GM18951 (cell line): ENCODE measurements around the gene EXPH5.
"Not testable (repeated sequence)": the region's sequence is repeated elsewhere in the genome, so short reads cannot be mapped to it uniquely, and the experiment has no call there.

Source experiments
- POLR2A ChIP-seq: IDR thresholded peaks from 4 replicates; pipeline ENCODE4 v1.6.1; 2011; ENCODE audit warnings: mild to moderate bottlenecking; ENCODE audit not compliant: insufficient read length, insufficient read depth; ENCODE audit errors: extremely low read depth
- in situ Hi-C: fragments of 300-500 bp; cut with MboI; formaldehyde crosslinking; loops from one replicate; pipeline ENCODE4 v1.12.0; 2022; ENCODE audit warnings: low sequenced_read_pairs, mixed read lengths, inconsistent platforms; ENCODE audit not compliant: unreplicated experiment

Gene EXPH5

GRCh38 chr11:108618529-108618928 is 25.0 kb upstream of the EXPH5 start:
- TF ChIP-seq POLR2A = no peak
- in situ Hi-C loops = no loop called here

GRCh38 chr11:108617055-108617454 is 23.5 kb upstream of the EXPH5 start:
- in situ Hi-C loops = no loop called here
- no peak for TF ChIP-seq POLR2A

DNA sequence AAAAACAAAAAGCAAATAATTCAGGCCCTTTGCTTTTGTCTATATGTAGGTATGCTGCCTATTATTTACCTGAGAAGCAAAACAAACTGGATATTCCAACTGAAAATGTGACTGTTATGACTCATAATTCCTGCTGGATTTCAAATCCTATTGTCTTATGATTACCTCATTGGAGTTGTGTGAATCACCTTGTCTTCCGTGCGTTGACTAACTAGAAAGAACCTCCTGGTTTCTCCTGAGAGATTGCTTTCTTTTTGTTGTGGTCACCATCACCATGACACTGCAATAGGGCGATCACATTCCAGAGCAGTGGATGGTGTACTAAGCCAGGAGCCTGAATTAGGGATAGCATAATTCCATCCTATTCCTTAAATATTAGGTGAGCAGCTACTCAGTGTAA is 23.0 kb upstream of the EXPH5 start:
- in situ Hi-C loops = no loop called here
- TF ChIP-seq POLR2A = no peak

DNA sequence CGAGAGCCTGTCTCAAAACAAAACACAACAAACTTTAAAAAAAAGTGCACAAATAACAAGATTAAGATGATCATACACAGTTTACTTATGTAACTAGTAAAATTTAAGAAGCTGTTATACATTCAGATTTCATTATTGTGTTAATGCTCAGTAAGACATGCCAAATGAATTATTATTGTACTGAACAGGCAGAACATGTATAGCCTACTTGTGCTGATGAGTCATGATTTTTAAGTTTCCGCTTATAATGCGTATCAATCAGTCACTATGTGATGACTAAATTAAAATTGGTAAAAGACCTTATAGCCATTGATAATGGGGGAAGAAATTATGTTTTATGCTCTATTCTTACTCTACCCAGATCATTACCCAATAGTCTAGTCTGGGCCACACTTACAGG is 20.5 kb upstream of the EXPH5 start:
- in situ Hi-C loops = no loop called here
- no peak for TF ChIP-seq POLR2A

GRCh38 chr11:108609682-108610081 is 16.1 kb upstream of the EXPH5 start:
- in situ Hi-C loops = no loop called here
- TF ChIP-seq POLR2A = no peak

GRCh38 chr11:108608548-108608947 is 15.0 kb upstream of the EXPH5 start:
- TF ChIP-seq POLR2A = no peak
- in situ Hi-C loops = no loop called here

DNA sequence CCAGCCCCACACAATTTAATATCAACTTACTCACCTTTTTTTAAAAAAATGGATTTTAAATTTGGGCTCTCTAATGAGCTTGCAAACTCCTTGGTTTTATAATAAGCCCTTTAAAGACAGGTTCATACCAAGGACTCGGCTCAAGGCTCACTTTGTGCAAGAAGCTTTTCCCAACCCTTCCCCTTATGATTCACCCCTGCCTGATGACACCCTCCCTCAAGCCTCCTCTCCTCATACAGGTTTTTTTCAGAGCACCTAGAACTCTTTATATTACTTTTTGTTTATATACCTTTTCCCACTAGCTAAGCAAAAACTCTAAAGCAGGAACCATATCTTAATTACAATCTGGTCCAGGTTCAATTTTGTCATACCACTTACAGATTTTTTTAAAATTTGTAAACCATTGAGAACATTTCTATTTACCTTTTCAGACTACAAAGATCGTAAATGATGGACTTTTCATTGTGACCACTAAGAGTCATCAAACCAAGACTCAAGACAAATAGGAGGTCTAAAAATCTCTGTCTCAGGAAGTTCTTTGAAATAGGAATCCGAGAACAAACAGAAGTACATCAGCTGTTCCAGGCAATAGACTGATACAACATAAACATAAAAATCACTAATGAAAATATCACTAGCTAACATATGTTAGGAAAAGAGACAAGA is 13.1 kb upstream of the EXPH5 start:
- in situ Hi-C loops = no loop called here
- no peak for TF ChIP-seq POLR2A

DNA sequence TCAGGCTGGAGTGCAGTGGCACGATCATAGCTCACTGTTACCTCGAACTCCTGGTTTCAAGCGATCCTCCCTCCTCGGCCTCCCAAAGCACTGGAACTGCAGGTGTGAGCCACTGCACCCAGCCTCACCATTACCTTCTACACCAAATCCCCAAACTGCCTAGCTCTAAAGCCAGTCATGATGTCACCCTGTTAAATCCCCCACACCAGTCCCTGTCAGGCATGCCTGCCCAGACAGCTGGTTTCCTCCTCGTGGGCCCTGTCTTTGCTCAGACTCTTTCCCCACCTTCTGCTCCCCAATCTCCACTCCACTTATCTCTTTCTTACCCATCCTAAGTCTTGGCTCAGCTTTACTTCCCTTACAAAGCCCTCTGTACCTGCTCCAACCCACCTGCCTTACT is 12.5 kb upstream of the EXPH5 start:
- in situ Hi-C loops = no loop called here
- no peak for TF ChIP-seq POLR2A

DNA sequence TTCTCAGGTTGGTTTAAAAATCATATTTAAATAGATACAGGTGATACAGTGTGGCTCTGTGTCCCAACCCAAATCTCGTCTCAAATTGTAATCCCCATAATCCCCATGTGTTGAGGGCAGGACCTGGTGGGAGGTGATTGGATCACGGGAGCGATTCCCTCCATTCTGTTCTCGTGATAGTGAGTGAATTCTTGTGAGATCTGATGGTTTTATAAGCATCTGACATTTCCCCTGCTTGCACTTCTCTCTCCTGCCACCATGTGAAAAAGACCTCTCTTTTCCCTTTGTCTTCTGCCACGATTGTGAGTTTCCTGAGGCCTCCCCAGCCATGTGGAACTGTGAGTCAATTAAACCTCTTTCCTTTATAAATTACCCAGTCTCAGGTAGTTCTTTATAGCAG is 9.2 kb upstream of the EXPH5 start:
- in situ Hi-C loops = not testable (repeated sequence)

DNA sequence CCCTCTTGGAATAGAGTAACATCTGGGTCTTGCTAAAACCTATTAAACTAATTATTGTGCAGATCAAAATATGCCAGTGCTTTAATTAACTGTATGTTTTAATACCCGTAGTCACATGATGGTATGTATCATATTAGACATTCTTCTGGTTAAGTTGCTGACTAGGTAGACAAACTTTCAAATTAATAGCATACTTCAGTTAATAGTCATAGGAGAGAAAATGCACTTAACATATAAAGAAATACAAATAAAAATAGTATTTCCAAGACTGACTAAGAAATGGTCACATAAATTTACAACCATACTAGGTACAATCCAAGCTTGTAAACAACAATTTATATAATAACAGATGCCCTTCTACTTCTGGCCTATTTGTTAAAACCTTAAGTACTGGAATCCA is 7.6 kb upstream of the EXPH5 start:
- in situ Hi-C loops = no loop called here
- TF ChIP-seq POLR2A = no peak

DNA sequence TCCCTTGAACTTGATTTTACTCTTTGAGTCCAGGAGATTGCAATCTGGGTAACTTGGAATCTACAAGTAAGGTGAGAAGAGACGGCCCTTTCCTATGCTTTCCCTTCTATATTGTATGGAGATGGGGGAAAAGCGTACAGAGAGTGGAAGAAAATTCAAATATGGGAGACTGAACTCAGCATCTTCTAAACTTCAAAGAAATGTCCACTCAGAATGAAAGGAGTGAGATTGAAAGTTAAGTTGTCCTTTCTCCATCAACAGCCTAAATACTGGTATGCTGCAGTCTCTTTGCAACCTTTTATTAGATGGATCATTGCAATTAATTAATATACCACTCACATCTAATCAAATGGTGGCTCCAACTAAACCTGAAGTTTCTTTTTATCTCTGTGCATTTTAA is 6.4 kb upstream of the EXPH5 start:
- no peak for TF ChIP-seq POLR2A
- in situ Hi-C loops = no loop called here

- in situ Hi-C loops = no loop called here
- no peak for TF ChIP-seq POLR2A
These were observed 4.3 kb upstream of the EXPH5 start for GRCh38 chr11:108597736-108598355.

GRCh38 chr11:108596701-108597100 is 3.1 kb upstream of the EXPH5 start:
- in situ Hi-C loops = no loop called here
- TF ChIP-seq POLR2A = no peak

- in situ Hi-C loops = no loop called here
- no peak for TF ChIP-seq POLR2A
These were observed 411 bp upstream of the EXPH5 start for GRCh38 chr11:108593923-108594434.

- in situ Hi-C loops = no loop called here
- TF ChIP-seq POLR2A = no peak
These were observed 866 bp downstream of the EXPH5 start for GRCh38 chr11:108592591-108593213.

DNA sequence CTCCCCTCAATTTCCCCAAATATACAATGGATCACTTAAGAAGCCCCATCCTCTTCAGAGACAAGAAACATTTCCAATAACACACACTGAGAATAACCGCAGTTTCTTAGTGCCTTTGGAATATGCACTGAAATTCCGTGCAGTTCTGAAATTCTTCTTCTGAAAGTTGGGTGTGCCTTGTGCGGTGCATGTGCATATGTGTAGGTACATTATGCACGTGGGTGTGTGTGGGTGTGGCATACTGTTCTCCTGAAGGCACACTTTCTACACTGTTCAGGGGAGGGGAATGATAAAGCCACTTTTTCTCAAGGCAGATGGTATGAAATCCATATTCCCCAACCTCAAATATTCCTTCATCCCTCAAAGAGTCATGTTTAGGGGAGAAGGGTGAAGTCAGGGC is 1.7 kb downstream of the EXPH5 start:
- TF ChIP-seq POLR2A = no peak
- in situ Hi-C loops = no loop called here
